PC-9 (cell line): ENCODE results near the gene LAMC2. TPM values are rescaled to one million over a fixed set of nuclear protein-coding genes. Genes with fewer than 3 reads are reported as not detected.

Source experiments
- BruUV-seq: library from RNA; stranded (reverse); fragments of 400-500 nt; replicated peaks from 2 replicates; lab custom pipeline; 2021; lab: Mats Ljungman, UMichigan
- CTCF ChIA-PET: fragments of 300-600 bp; sonication (Branson Sonifier 250); formaldehyde crosslinking; loops from one replicate; lab custom pipeline; 2022; ENCODE audit warnings: antibody characterized with exemption; lab: Charles Lee
- POLR2A ChIA-PET: fragments of 300-600 bp; sonication (Branson Sonifier 250); formaldehyde crosslinking; loops from one replicate; lab custom pipeline; 2022; ENCODE audit warnings: antibody characterized with exemption; ENCODE audit not compliant: unreplicated experiment; lab: Charles Lee
- DNase-seq, 2 experiments: peaks; one replicate each; pipeline versions ENCODE4 v3.0.0 to v3.0.0-alpha.2; 2015 to 2022; ENCODE audit warnings: mixed read lengths in 1 of 2
- H2AFZ ChIP-seq: fragments of 200-600 bp; sonication (generic); 2 replicates; pipeline ENCODE4 v1.8.1; 2017; ENCODE audit warnings: antibody characterized with exemption
- H3F3A ChIP-seq: fragments of 200-600 bp; sonication (generic); 2 replicates; pipeline ENCODE4 v1.8.1; 2017; ENCODE audit warnings: antibody characterized with exemption, mild to moderate bottlenecking, low read depth; ENCODE audit not compliant: insufficient read depth
- H3K27ac ChIP-seq: fragments of 200-600 bp; sonication (generic); 2 replicates; pipeline ENCODE4 v1.6.1; 2016; ENCODE audit warnings: mixed run types
- H3K27me3 ChIP-seq: fragments of 200-600 bp; sonication (generic); 2 replicates; pipeline ENCODE4 v1.6.1; 2016; ENCODE audit warnings: low read depth, mixed run types; ENCODE audit not compliant: insufficient read depth
- H3K36me3 ChIP-seq: fragments of 200-600 bp; sonication (generic); 2 replicates; pipeline ENCODE4 v1.6.1; 2016; ENCODE audit warnings: low read depth, mixed run types
- H3K4me1 ChIP-seq: fragments of 200-600 bp; sonication (generic); replicated peaks from 2 replicates; pipeline ENCODE4 v1.6.1; 2016; ENCODE audit warnings: mixed run types; ENCODE audit not compliant: insufficient read depth
- H3K4me2 ChIP-seq: fragments of 200-600 bp; sonication (generic); 2 replicates; pipeline ENCODE4 v1.6.1; 2017; ENCODE audit warnings: mixed run types
- H3K4me3 ChIP-seq: fragments of 200-600 bp; sonication (generic); 2 replicates; pipeline ENCODE4 v1.6.1; 2016; ENCODE audit warnings: mixed run types
- H3K79me2 ChIP-seq: fragments of 200-600 bp; sonication (generic); 2 replicates; pipeline ENCODE4 v1.6.1; 2017; ENCODE audit warnings: low read depth, mixed run types
- H3K9me2 ChIP-seq: fragments of 200-600 bp; sonication (generic); 2 replicates; pipeline ENCODE4 v1.8.1; 2017; ENCODE audit warnings: mild to moderate bottlenecking; ENCODE audit not compliant: insufficient read depth
- H3K9me3 ChIP-seq: fragments of 200-600 bp; sonication (generic); 2 replicates; pipeline ENCODE4 v1.8.1; 2016; ENCODE audit warnings: low read depth; ENCODE audit not compliant: insufficient read depth
- H4K20me1 ChIP-seq: fragments of 200-600 bp; sonication (generic); 2 replicates; pipeline ENCODE4 v1.8.1; 2017; ENCODE audit not compliant: insufficient read depth
- EZH2 ChIP-seq: fragments of 200-600 bp; sonication (generic); IDR thresholded peaks from 2 replicates; pipeline ENCODE4 v1.8.0; 2017; ENCODE audit warnings: antibody characterized with exemption, low read depth
- intact Hi-C: fragments of 100-400 bp; cut with micrococcal nuclease; formaldehyde crosslinking; loops from one replicate; pipeline ENCODE4 v1.10.0; 2022; ENCODE audit not compliant: unreplicated experiment
- total RNA-seq: library from RNA; stranded (reverse); gene quantifications from 2 replicates; pipeline ENCODE4 v1.2.3, GENCODE V29; 2021
- TF ChIP-seq, protein P1 (sequence below): fragments of 200-600 bp; sonication (generic); conservative IDR thresholded peaks from 2 replicates; pipeline ENCODE4 v1.6.1; 2017; ENCODE audit warnings: mixed run types, antibody characterized with exemption, mild to moderate bottlenecking, moderate library complexity

Gene LAMC2
- total RNA-seq, 1 experiment from 2014 or later = 109 TPM

DNA sequence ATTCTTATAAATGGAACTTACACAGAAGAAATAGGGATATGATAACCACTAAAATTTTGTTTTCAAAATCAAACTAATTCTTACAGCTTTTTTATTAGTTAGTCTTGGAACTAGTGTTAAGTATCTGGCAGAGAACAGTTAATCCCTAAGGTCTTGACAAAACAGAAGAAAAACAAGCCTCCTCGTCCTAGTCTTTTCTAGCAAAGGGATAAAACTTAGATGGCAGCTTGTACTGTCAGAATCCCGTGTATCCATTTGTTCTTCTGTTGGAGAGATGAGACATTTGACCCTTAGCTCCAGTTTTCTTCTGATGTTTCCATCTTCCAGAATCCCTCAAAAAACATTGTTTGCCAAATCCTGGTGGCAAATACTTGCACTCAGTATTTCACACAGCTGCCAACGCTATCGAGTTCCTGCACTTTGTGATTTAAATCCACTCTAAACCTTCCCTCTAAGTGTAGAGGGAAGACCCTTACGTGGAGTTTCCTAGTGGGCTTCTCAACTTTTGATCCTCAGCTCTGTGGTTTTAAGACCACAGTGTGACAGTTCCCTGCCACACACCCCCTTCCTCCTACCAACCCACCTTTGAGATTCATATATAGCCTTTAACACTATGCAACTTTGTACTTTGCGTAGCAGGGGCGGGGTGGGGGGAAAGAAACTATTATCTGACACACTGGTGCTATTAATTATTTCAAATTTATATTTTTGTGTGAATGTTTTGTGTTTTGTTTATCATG, 42.3 kb upstream of the LAMC2 start:
- POLR2A ChIA-PET = interaction anchor here (0.6 kb wide), 1 partner anchor 335 kb away, joined by 5 read pairs; no protein-coding TSS in a partner anchor
- Histone ChIP-seq H3K9me2 (no peaks in the 10 kb centered on the region), H3K4me2 (no peak overlapping the region), H3K9me3 (no peaks in the 10 kb centered on the region), H3K27me3 (no peaks in the 10 kb centered on the region), H4K20me1 (no peaks in the 10 kb centered on the region), H3K36me3 (peaks cover 10% of the 10 kb centered on the region), H3K79me2 (no peaks in the 10 kb centered on the region), H3F3A (peaks cover 14% of the 10 kb centered on the region; the same call in 1 of the 2 replicates), H2AFZ (no peak overlapping the region), H3K4me1 (peaks cover 19% of the 10 kb centered on the region), H3K4me3 (no peak overlapping the region), H3K27ac (no peak overlapping the region)
- TF ChIP-seq, protein P1, sequence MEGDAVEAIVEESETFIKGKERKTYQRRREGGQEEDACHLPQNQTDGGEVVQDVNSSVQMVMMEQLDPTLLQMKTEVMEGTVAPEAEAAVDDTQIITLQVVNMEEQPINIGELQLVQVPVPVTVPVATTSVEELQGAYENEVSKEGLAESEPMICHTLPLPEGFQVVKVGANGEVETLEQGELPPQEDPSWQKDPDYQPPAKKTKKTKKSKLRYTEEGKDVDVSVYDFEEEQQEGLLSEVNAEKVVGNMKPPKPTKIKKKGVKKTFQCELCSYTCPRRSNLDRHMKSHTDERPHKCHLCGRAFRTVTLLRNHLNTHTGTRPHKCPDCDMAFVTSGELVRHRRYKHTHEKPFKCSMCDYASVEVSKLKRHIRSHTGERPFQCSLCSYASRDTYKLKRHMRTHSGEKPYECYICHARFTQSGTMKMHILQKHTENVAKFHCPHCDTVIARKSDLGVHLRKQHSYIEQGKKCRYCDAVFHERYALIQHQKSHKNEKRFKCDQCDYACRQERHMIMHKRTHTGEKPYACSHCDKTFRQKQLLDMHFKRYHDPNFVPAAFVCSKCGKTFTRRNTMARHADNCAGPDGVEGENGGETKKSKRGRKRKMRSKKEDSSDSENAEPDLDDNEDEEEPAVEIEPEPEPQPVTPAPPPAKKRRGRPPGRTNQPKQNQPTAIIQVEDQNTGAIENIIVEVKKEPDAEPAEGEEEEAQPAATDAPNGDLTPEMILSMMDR = no peak
- TF ChIP-seq EZH2 = no peak
- BruUV-seq = no TSS peak
- intact Hi-C loops = no loop called here
- no peak for DNase-seq
- CTCF ChIA-PET = no interaction called here

GRCh38 chr1:183144752-183145151, 41.3 kb upstream of the LAMC2 start:
- H3K9me2 ChIP-seq = no peaks in the 10 kb centered on the region
- H3K4me1 ChIP-seq = peaks cover 9% of the 10 kb centered on the region
- peaks cover 5% of the 10 kb centered on the region; the same call in 1 of the 2 replicates for H3F3A ChIP-seq
- no peak for DNase-seq
- H3K27me3 ChIP-seq = no peaks in the 10 kb centered on the region
- intact Hi-C loops = no loop called here
- H3K4me3 ChIP-seq = no peak overlapping the region
- H3K4me2 ChIP-seq = no peak overlapping the region
- peaks cover 9% of the 10 kb centered on the region for H3K36me3 ChIP-seq
- ChIA-PET POLR2A (interaction anchor here (0.6 kb wide), 1 partner anchor 334 kb away, joined by 5 read pairs; no protein-coding TSS in a partner anchor), CTCF (no interaction called here)
- H2AFZ ChIP-seq = no peak overlapping the region
- no peaks in the 10 kb centered on the region for H3K9me3 ChIP-seq
- H3K27ac ChIP-seq = no peak overlapping the region
- no peaks in the 10 kb centered on the region for H3K79me2 ChIP-seq
- TF ChIP-seq, protein P1 = no peak
- no peak for TF ChIP-seq EZH2
- H4K20me1 ChIP-seq = no peaks in the 10 kb centered on the region
- BruUV-seq = no TSS peak

DNA sequence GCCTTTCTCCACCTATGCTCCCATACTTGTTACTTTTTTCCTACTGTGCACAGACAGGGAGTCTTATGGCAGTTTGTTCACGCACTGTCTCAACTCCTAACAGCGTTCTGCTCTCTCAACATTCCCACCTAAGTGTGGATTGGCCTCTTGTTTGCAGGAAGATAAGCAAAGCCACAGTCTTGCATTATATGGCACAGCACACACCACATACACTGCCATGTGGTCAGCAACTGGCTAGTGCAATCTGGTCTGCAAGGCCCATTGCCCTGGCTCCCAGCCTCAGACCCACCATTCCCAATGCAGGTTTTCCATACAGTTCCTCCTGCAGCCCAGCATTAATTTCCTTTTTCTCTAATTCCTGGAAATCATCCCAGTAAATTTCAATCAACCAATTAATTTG, 38.3 kb upstream of the LAMC2 start:
- Histone ChIP-seq H3K4me1 (no peaks in the 10 kb centered on the region), H3K4me3 (no peak overlapping the region), H3K27ac (no peak overlapping the region), H3K79me2 (no peaks in the 10 kb centered on the region), H3K9me3 (no peaks in the 10 kb centered on the region), H4K20me1 (no peaks in the 10 kb centered on the region), H3K36me3 (peaks cover 4% of the 10 kb centered on the region), H3K27me3 (no peaks in the 10 kb centered on the region), H3F3A (no peaks in the 10 kb centered on the region), H2AFZ (no peak overlapping the region), H3K4me2 (no peak overlapping the region), H3K9me2 (no peaks in the 10 kb centered on the region)
- intact Hi-C loops = no loop called here
- ChIA-PET CTCF (no interaction called here), POLR2A (no interaction called here)
- DNase-seq = no peak
- no TSS peak for BruUV-seq
- TF ChIP-seq, protein P1 = no peak
- no peak for TF ChIP-seq EZH2
